NCI-H2107 (cell line): ENCODE measurements around the gene PCSK7.

Experiments used
- DNase-seq: peaks from one replicate; lab custom pipeline; 2025; lab: John Stamatoyannopoulos, UW

PCSK7 gene

DNA sequence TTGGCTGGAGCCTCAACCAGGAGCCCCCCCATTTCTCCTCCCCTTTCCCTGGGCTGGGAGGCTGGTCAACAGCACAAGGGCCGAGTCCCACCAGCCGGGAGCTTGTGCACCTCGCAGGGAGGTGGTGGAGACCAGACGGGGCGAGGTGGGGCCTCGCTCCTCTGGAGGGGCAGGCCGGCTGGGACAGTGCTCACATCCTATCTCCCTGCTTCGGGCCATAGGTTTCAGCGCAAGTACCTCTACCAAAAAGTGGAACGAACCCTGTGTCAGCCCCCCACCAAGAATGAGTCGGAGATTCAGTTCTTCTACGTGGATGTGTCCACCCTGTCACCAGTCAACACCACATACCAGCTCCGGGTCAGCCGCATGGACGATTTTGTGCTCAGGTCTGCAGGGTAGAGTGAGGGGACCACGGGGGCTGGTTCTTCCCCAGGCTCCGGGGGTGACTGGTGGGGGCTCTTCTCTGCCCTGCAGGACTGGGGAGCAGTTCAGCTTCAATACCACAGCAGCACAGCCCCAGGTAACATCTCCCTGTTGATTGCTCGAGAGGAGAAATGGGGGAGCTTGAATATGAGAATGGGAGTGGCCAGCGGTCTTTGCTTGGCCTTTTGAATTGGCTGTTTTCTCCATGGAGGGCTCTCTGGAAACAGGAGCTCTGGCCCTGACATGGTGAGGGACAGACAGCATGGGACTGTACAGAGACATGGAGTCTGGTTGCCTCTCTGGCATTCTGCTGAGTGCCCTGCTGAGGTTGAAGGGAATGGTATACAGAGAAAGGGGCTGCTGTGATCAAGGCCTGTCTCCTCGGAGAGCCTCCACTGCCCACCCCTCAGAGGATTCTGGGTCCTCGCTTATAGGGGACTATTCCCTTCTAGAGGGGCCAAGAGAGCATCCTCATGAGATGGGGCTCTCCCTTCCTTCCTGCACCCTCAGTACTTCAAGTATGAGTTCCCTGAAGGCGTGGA, 50.0 kb downstream of the PCSK7 start:
- DNase-seq, result no peak

DNA sequence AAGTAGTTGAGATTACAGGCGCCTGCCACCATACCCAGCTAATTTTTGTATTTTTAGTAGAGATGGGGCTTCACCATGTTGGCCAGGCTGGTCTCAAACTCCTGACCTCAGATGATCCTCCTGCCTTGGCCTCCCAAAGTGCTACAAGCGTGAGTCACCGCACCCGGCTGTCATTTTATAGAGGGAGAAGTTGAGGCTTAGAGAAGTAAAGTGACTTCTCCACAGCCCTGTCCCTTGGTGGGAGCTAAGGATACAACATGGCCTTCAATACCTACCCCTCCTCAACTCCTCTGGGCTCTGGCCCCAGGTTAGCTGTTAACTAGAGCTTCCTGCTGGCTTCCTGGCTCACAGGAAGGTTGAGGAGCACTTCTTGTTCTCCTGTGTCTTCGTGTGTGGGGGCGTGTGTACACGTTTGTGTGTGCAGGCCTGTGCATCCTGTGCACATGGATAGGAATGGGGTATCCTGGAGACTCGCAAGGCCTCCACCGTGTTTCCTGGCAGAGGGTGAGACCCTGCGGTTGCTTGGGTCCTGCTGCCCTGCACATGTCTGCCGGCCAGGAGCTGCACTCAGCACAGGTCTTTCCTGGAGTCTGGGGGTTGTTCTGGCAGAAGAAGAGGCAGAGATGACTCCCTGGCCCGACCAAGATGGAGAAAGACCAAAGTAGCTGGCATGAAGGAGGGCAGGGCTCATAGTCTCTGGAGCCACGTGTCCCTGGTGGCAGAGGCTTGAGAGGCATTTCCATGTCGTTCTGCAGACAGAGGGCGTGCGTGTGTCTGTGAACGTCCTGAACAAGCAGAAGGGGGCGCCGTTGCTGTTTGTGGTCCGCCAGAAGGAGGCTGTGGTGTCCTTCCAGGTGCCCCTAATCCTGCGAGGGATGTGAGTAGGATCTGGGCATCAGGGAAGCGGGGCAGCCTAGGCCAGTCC, 51.0 kb downstream of the PCSK7 start:
- DNase-seq, result no peak

- no peak for DNase-seq
These were observed 51.9 kb downstream of the PCSK7 start for GRCh38 chr11:117180020-117180419.

DNA sequence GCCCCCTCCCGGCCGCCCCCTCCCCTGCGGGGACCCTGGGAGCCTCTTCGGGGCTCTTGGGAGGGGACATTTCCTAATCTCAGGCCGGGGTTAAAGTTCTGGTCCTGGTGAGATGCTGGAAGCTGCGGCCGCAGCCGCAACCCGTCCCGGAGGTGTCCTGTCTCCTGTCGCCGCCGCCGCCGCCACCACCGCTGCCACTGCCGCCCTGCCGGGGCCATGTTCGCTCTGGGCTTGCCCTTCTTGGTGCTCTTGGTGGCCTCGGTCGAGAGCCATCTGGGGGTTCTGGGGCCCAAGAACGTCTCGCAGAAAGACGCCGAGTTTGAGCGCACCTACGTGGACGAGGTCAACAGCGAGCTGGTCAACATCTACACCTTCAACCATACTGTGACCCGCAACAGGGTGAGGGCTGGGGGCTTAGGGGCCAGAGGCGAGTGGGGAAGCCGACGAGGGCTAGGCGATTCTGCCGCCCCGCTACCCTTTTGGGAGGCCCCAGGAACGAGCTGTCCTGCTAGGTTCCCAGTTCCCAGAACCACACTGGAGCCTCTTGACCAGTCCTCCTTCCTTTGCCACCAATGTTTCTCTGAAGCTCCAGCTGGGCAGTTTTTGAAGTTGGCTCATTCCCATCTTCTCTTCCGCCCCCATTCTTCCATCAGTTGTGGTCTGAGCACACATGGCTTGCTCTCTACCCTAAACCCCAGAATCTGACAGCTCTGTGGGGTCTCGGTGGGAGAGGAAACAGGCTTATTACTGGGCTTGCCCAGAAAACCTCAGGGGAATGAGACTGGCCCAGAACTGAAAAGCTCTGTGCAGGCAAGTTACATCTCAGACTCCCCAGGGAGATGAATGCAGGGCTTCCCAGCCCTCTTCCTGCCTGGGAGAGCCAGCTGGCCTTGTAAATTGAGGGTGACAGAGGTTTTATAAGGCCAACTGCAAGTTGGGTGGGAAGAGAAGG, 52.5 kb downstream of the PCSK7 start:
- DNase-seq, result no peak

DNA sequence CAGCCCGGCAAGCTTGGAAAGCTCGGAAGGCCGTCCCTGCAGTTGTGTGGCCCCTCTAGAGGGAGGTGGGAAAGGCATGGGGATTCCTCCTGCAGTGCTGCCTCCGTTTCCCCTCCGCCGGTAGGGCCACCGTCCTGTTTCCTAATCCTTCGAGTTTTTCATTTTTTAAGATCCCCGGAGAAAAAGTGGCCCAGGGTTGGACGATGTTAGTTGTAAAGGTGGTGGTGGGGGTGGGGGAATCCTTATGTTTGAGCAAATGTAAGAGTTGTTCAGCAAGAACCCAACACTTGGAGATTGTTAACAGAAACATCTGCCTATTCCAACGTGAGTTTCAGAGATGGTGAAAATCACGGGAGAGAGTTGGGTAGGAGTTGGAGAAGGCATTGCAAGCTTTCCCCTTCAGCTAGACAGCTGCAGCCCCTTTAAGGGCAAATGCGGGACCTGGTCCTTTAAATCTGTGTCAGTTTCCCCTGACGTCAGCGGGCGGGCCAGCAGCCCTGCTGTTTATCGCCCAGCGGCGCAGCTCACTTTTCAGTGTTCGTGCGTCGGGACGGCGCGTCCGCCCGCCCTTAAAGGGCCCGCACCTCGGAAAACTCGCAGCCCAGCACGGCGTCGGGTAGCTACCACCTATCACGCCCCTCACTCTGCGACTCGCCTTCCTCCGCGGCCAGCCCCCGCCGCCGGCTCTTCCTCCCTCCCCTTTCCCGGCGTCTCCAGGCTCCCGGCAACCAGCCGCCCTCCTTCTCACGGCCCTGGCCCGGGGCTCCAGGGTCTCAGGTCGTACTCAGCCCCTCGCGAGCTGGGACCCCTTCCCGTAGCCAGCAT, 53.5 kb downstream of the PCSK7 start, which contains the start of gene SIDT2:
SIDT2 (plus strand) TSS at position 534 of the 825 bp plus-strand sequence. CDS start 521 bp downstream, outside the sequence.
- DNase-seq, result peak; percentile 59

- DNase-seq, result no peak
These were observed 54.2 kb downstream of the PCSK7 start for GRCh38 chr11:117177534-117178209.

- DNase-seq, result no peak
These were observed 55.7 kb downstream of the PCSK7 start for GRCh38 chr11:117176186-117176585.

GRCh38 chr11:117175781-117176180, 56.1 kb downstream of the PCSK7 start:
- no peak for DNase-seq

DNA sequence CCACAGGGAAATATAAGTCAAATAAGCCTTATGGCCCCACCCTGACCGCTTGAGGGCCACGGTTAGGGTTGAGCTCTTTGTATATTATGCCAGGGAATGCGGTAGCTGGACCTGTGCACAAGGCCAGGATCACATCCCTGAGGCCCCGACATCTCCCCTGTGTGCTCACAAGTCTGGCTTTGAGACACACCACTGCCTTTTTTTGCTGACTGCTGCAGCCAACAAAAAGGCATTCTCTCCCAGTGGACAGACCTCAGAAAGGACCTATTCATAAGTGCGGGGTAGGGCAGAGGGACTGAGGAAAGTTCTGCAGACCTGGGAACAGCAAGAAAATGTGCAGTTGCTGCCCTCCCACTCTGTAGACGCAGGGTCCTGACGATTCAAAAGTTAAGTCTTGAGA, 56.8 kb downstream of the PCSK7 start:
- DNase-seq, result no peak

- DNase-seq, result no peak
These were observed 59.0 kb downstream of the PCSK7 start for GRCh38 chr11:117172724-117173421.

DNA sequence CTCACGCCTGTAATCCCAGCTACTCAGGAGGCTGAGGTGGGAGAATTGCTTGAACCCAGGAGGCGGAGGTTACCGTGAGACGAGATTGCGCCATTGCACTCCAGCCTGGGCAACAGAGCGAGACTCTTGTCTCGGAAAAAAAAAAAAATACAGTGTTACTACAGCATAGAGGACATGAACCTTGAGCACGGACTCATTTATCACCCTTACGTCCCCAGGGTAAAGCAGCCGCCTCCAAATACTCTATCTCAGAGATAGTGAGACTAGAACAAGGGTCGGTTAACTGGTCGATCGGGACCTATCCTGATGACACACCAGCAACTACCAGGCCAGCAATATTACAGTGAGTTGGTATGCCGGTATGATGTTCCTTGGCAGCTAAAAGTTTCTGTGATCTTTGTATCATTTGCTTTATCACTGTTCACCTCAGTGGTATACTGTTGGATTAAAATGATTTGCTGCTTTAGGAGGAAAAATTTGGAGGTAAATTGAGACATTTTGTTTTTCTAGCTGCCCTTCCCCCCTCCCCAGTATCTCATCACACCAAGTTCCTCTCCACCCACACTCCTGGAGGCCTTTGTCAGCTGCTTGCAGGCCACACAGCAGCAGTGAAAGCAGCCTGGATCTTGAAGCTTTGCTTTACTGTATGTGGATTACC, 60.3 kb downstream of the PCSK7 start:
- no peak for DNase-seq

DNA sequence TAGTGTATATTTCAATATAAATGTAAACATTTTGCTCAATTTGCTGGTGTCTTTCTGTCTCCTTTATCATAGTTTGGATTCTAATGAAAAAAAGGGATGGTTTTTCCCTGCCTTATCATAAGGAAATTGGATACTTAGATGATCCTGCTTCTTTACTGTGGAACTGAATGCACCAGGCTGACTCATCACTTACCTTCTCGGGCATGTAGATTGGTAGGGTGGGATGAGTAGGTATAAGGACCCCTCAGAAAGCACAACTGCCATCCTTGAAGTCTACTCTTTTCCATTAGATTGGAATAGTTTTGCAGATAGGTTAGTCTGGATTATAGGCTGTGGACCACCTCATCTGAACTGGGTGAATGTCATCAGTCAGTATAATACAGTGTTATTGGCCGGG, 60.9 kb downstream of the PCSK7 start:
- no peak for DNase-seq

DNA sequence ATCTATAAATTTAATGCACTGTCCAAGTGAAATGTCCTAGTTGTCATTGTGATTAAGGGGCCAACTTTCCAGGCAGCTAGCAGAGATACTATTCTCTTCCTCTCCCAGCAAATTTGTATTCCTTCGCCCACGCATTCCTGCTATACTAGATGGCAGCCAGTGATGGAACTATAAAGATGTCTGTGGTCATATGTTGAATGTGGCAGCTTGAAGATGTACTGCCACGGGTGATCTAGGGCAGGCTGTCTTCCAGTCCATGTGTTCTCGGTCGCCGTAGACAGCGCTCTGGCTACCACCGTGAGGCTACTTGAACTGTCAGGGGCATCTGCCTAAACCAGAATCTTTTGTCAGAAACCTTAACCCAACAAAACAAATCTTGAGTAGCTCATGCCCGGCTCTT, 61.7 kb downstream of the PCSK7 start:
- no peak for DNase-seq

DNA sequence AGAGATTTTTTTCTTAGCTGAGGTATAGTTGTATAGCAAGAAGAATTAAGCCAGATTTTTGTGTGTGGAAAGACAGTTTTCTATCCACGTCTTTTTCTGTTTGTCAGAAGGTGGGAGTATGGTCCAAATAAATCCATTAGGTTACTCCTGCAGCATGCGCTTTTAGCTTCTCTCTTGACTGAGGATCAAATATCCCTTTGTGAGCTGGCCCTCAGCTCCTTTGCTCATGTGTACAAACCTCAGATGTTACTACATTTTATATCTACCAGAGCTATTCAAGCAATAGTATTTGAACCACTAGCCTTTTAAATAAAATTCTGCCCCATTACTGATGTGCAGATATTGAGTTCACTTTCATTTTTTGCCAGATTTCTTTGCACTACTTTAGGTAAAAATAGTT, 62.1 kb downstream of the PCSK7 start:
- DNase-seq, result no peak

DNA sequence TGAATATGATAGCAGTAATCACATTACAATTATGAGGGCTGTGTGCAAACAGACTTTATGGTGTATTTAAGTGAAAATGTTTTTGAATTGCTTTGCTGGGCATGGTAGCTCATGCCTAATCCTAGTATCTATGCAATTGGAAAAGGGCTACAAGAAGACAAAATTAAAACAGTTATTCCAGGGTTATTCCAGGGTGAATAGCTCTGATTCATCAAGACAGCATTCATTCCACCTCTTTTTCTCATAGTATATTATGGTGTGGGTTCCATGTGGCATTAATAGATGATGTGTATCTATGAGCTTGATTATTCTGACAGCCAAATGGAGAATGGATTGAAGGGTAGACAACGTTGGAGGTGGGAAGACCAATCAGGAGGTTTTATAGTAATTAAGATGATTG, 65.4 kb downstream of the PCSK7 start:
- DNase-seq, result no peak

DNA sequence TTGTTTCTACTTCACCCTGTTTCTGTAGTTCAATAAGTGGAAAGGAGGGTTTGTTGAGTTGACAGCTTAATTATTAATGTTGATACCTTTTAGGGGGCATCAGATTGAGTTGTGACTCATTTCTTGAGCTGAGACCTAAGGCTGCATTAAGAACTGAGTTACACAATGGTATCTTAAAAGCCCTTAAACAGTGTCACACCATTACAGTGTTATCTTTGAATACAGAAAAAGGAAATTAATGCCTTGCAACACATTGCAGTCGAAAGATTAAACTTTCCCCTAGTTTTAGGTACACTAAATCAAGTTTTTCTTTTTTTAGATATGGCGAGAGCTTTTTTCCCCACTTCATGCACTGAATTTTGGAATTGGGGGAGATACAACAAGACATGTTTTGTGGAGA, 71.0 kb downstream of the PCSK7 start:
- no peak for DNase-seq

GRCh38 chr11:117159892-117160291, 72.0 kb downstream of the PCSK7 start:
- no peak for DNase-seq

DNA sequence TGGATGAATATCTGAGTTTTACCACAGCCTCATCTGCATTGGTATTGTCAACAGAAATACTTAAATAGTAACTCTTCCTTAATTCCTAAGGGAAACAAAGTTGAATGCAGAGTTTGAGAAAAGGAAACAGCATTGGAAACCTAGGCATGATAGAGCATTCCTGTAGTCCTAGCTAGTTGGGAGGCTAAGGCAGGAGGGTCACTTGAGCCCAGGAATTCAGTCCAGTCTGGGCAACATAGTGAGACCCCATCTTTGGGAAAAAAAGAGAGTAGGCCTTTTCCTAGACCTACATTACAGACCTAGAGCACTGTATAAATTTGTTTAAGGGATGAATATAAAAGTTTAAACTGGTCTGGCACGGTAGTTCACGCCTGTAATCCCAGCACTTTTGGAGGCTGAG, 74.4 kb downstream of the PCSK7 start:
- no peak for DNase-seq

DNA sequence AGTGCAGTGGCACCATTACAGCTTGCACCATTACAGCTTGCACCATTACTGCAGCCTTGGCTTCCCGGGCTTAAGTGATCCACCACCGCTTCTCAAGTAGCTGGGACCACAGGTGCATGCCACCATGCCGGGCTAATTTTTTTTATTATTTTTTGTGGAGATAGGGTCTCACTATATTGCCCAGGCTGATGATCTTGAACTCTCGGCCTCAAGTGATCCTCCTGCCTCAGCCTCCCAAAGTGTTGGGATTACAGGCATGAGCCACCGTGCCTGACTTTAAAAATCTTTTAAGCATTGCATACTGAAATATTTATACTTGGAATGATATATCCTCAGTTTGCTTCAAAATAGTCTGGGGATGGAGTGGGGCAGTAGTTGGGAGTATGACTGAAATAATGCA, 77.4 kb downstream of the PCSK7 start:
- no peak for DNase-seq
